Caco-2 (cell line): Measurements from ENCODE around the gene CSNK1A1. TPM values are rescaled to one million over a fixed set of nuclear protein-coding genes. Genes with fewer than 3 reads are reported as not detected.

Source experiments
- BruUV-seq: library from RNA; stranded (reverse); fragments of 400-500 nt; replicated peaks from 2 replicates; lab custom pipeline; 2021; lab: Mats Ljungman, UMichigan
- CTCF ChIA-PET: fragments of 300-600 bp; sonication (Branson Sonifier 250); formaldehyde crosslinking; loops from one replicate; lab custom pipeline; 2022; ENCODE audit warnings: antibody characterized with exemption; lab: Charles Lee
- POLR2A ChIA-PET: fragments of 300-600 bp; sonication (Branson Sonifier 250); formaldehyde crosslinking; loops from one replicate; lab custom pipeline; 2022; ENCODE audit warnings: antibody characterized with exemption; lab: Charles Lee
- DNase-seq, 2 experiments: peaks; one replicate each; pipeline versions ENCODE4 v3.0.0 to v3.0.0-alpha.2; 2020 to 2022
- H3K27me3 ChIP-seq: replicated peaks from 2 replicates; pipeline ENCODE4 v1.6.0; 2011; ENCODE audit warnings: low read length; ENCODE audit not compliant: control insufficient read depth, insufficient read depth
- H3K36me3 ChIP-seq: 2 replicates; pipeline ENCODE4 v1.5.1; 2011; ENCODE audit warnings: low read length; ENCODE audit not compliant: control insufficient read depth, insufficient read depth
- H3K4me1 ChIP-seq: fragments of 250-450 bp; sonication (Bioruptor Pico); 2 replicates; pipeline ENCODE4 v1.5.1; 2020; ENCODE audit warnings: mild to moderate bottlenecking
- H3K4me3 ChIP-seq: 2 replicates; pipeline ENCODE4 v1.5.1; 2011; ENCODE audit warnings: low read depth, mild to moderate bottlenecking, control low read depth, low read length
- H3K9me3 ChIP-seq: fragments of 250-450 bp; sonication (Bioruptor Pico); 2 replicates; pipeline ENCODE4 v1.5.1; 2020; ENCODE audit warnings: mild to moderate bottlenecking, moderate library complexity
- H3K27ac Mint-ChIP-seq: one replicate; pipeline ENCODE4 v1.8.0; 2022; ENCODE audit warnings: mixed read lengths; ENCODE audit not compliant: unreplicated experiment
- H3K27me3 Mint-ChIP-seq: one replicate; pipeline ENCODE4 v1.8.0; 2022; ENCODE audit warnings: mixed read lengths; ENCODE audit not compliant: insufficient read depth, unreplicated experiment
- H3K36me3 Mint-ChIP-seq: one replicate; pipeline ENCODE4 v1.8.0; 2022; ENCODE audit warnings: mild to moderate bottlenecking, mixed read lengths; ENCODE audit not compliant: insufficient read depth, unreplicated experiment
- H3K4me1 Mint-ChIP-seq: one replicate; pipeline ENCODE4 v1.8.0; 2022; ENCODE audit warnings: low read depth, mixed read lengths; ENCODE audit not compliant: unreplicated experiment
- H3K4me3 Mint-ChIP-seq: one replicate; pipeline ENCODE4 v1.8.0; 2022; ENCODE audit warnings: mild to moderate bottlenecking, moderate library complexity, mixed read lengths; ENCODE audit not compliant: unreplicated experiment
- H3K9me3 Mint-ChIP-seq: one replicate; pipeline ENCODE4 v1.8.0; 2022; ENCODE audit warnings: mixed read lengths; ENCODE audit not compliant: unreplicated experiment
- CTCF ChIP-seq, 2 experiments: fragments of 200-600 bp in 1 of 2; IDR thresholded peaks; 1 replicate in 1 of 2; 2 replicates in 1 of 2; pipeline versions ENCODE4 v1.5.1 to v1.8.0; 2011 to 2022; ENCODE audit warnings: antibody characterized with exemption in 1 of 2, control low read depth in 1 of 2, inconsistent platforms in 1 of 2, low read depth in 1 of 2, low read length in 1 of 2, mild to moderate bottlenecking in 1 of 2, moderate library complexity in 1 of 2; ENCODE audit not compliant: insufficient read depth in 1 of 2, severe bottlenecking in 1 of 2, unreplicated experiment in 1 of 2
- intact Hi-C: fragments of 100-400 bp; cut with micrococcal nuclease; formaldehyde crosslinking; loops from one replicate; pipeline ENCODE4 v1.10.0; 2022; ENCODE audit not compliant: unreplicated experiment
- total RNA-seq: library from RNA; stranded (reverse); gene quantifications from 2 replicates; pipeline ENCODE4 v1.2.3, GENCODE V29; 2022

The CSNK1A1 gene
- total RNA-seq, 1 experiment from 2014 or later, result 264 TPM

DNA sequence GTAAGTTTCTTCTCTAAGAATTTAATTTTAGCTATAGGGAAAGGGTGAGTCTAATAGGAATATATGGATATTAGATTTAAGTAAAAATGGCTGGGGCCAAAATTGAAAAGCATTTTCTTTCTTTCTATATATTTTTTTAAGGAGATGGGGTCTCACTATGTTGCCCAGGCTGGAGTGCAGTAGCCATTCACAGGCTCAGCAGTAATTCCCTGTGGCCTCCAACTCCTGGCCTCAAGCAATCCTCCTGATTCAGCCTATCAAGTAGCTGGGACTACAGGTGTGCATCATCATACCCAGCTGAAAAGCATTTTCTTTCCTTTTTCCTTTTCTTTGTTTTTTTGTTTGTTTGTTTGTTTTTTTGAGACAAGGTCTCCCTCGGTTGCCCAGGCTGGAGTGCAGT is 41.1 kb downstream of the CSNK1A1 start:
- peaks cover 91% of the 10 kb centered on the region for H3K36me3 Mint-ChIP-seq
- H3K4me3 ChIP-seq, result no peak overlapping the region
- no peaks in the 10 kb centered on the region for H3K4me1 Mint-ChIP-seq
- no peak for DNase-seq
- no peak overlapping the region for H3K27ac Mint-ChIP-seq
- ChIA-PET POLR2A (no interaction called here), CTCF (no interaction called here)
- no peak for TF ChIP-seq CTCF (IDR thresholded peaks at IDR 0.05; ENCODE audit: insufficient read depth in 1 of 2, low read depth in 1 of 2, low read length in 1 of 2, severe bottlenecking in 1 of 2, unreplicated experiment in 1 of 2)
- no peaks in the 10 kb centered on the region for H3K9me3 Mint-ChIP-seq
- intact Hi-C loops, result no loop called here
- no TSS peak for BruUV-seq
- no peak overlapping the region for H3K4me3 Mint-ChIP-seq
- no peaks in the 10 kb centered on the region; the same call in 1 of the 2 replicates for H3K36me3 ChIP-seq
- H3K4me1 ChIP-seq, result no peaks in the 10 kb centered on the region
- no peaks in the 10 kb centered on the region for H3K27me3 ChIP-seq
- H3K9me3 ChIP-seq, result no peaks in the 10 kb centered on the region
- H3K27me3 Mint-ChIP-seq, result no peaks in the 10 kb centered on the region

GRCh38 chr5:149504677-149505076 is 46.6 kb downstream of the CSNK1A1 start:
- H3K27me3 ChIP-seq, result no peaks in the 10 kb centered on the region
- intact Hi-C loops, result no loop called here
- no TSS peak for BruUV-seq
- Mint-ChIP-seq H3K27ac (no peak overlapping the region), H3K4me3 (no peak overlapping the region), H3K4me1 (no peaks in the 10 kb centered on the region), H3K27me3 (no peaks in the 10 kb centered on the region), H3K9me3 (no peaks in the 10 kb centered on the region), H3K36me3 (peaks cover 92% of the 10 kb centered on the region)
- H3K9me3 ChIP-seq, result no peaks in the 10 kb centered on the region
- no peaks in the 10 kb centered on the region for H3K4me1 ChIP-seq
- no peak overlapping the region for H3K4me3 ChIP-seq
- no peak for TF ChIP-seq CTCF (IDR thresholded peaks at IDR 0.05; ENCODE audit: insufficient read depth in 1 of 2, low read depth in 1 of 2, low read length in 1 of 2, severe bottlenecking in 1 of 2, unreplicated experiment in 1 of 2)
- POLR2A ChIA-PET, result no interaction called here
- no peaks in the 10 kb centered on the region; the same call in none of the 2 replicates for H3K36me3 ChIP-seq
- CTCF ChIA-PET, result no interaction called here
- no peak for DNase-seq

DNA sequence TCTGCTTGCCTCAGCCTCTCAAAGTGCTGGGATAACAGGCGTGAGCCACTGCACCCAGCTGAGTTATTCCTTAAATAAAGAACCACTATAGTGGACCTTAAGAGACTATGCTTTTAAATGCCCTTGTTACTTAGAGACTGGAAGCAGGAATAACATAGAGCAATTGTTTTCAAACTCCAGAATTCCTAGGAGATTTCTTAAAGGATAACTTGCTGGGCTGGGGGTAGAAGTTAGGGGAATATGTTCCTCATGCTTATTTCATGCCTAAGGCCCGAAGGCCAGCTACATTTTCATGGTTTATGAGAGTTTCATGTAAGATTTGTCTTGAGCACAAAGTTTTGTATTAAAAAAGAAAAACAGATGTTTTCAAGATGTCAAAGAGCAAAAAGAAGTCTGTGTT is 48.2 kb downstream of the CSNK1A1 start:
- Histone ChIP-seq H3K4me1 (peaks cover 7% of the 10 kb centered on the region; the same call in 1 of the 2 replicates), H3K4me3 (no peak overlapping the region), H3K27me3 (no peaks in the 10 kb centered on the region), H3K9me3 (no peaks in the 10 kb centered on the region), H3K36me3 (no peaks in the 10 kb centered on the region; the same call in 1 of the 2 replicates)
- ChIA-PET CTCF (no interaction called here), POLR2A (no interaction called here)
- no peaks in the 10 kb centered on the region for H3K4me1 Mint-ChIP-seq
- DNase-seq, result no peak
- no TSS peak for BruUV-seq
- TF ChIP-seq CTCF (IDR thresholded peaks at IDR 0.05; ENCODE audit: insufficient read depth in 1 of 2, low read depth in 1 of 2, low read length in 1 of 2, severe bottlenecking in 1 of 2, unreplicated experiment in 1 of 2), result no peak
- intact Hi-C loops, result no loop called here
- H3K27me3 Mint-ChIP-seq, result no peaks in the 10 kb centered on the region
- H3K27ac Mint-ChIP-seq, result no peak overlapping the region
- no peak overlapping the region for H3K4me3 Mint-ChIP-seq
- H3K9me3 Mint-ChIP-seq, result no peaks in the 10 kb centered on the region
- H3K36me3 Mint-ChIP-seq, result peaks cover 87% of the 10 kb centered on the region
